ENCODE results near the gene CTSK.

GRCh38 chr1:150775276-150775675, 32.8 kb downstream of the CTSK start:
- TF ChIP-seq CTCF (IDR thresholded peaks at IDR 0.05): no peak
- TF ChIP-seq POLR2A (IDR thresholded peaks at IDR 0.05): no peak
- no peak for TF ChIP-seq EP300 (IDR thresholded peaks at IDR 0.05; ENCODE audit: low read depth)
- no peak for TF ChIP-seq POLR2AphosphoS5 (IDR thresholded peaks at IDR 0.05)

Measured in transverse colon (tissue), 4 donors.